ENCODE data around the gene RAB21. TPM values are rescaled to one million over a fixed set of nuclear protein-coding genes. Genes with fewer than 3 reads are reported as not detected.
A peak's percentile ranks its signal among the peaks of the same experiment; 100 is the strongest.

Gene RAB21
- total RNA-seq, 2 donors from 2014 or later, result 47.6 to 51.2 TPM

- Mint-ChIP-seq H3K36me3 (ENCODE audit: low read depth) (peaks cover 27% of the 10 kb centered on the region), H3K9me3 (no peaks in the 10 kb centered on the region), H3K4me1 (peaks cover 6% of the 10 kb centered on the region), H3K4me3 (no peak overlapping the region), H3K27ac (no peak overlapping the region), H3K27me3 (ENCODE audit: insufficient read depth) (no peaks in the 10 kb centered on the region)
- Histone ChIP-seq H3K9me3 (ENCODE audit: control insufficient read depth, low read length) (no peaks in the 10 kb centered on the region), H3K9ac (ENCODE audit: extremely low read depth, low read length, poor library complexity, severe bottlenecking) (no peak overlapping the region), H3K4me1 (ENCODE audit: control insufficient read depth, insufficient read depth, low read length) (no peaks in the 10 kb centered on the region), H3K4me3 (ENCODE audit: low read length) (no peak overlapping the region), H3K36me3 (ENCODE audit: control insufficient read depth, insufficient read depth, low read length) (peaks cover 66% of the 10 kb centered on the region), H3K27ac (ENCODE audit: low read depth, low read length) (no peak overlapping the region), H3K27me3 (ENCODE audit: control insufficient read depth, insufficient read depth, low read length, poor library complexity, severe bottlenecking) (no peaks in the 10 kb centered on the region)
- no peak for DNase-seq
- TF ChIP-seq CTCF (conservative IDR thresholded peaks at IDR 0.05), result no peak
Measured at GRCh38 chr12:71772735-71773134, 18.1 kb downstream of the RAB21 start.

DNA sequence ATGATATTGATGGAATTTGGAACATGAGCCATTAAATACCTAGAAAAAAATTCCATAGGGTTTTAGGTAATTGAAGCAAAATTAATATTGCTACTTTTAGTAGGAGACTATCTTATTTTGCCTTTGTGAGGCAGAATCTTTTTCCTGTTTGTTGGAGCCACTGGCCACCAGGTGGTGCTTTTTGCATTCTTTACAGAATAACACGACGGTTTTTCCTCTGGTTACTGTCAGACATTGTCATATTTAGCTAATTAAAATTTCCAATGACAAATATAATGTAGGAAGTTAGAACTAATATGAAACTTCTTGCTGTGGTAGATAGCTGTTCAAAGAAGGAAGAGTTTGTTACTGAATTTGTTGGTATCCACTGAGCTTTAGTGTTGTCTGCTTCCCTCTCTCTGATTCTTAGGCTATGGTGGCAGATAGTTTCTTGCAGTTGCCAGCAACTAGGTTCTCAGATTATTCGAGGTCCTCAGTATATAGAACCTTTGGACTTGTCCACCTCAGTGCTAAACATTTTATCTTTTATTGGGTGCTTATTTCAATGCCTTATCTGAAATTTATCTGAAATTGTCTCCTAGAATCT is 25.7 kb downstream of the RAB21 start:
- Histone ChIP-seq H3K27me3 (ENCODE audit: control insufficient read depth, insufficient read depth, low read length, poor library complexity, severe bottlenecking) (no peaks in the 10 kb centered on the region), H3K9me3 (ENCODE audit: control insufficient read depth, low read length) (no peaks in the 10 kb centered on the region), H3K4me3 (ENCODE audit: low read length) (no peak overlapping the region), H3K9ac (ENCODE audit: extremely low read depth, low read length, poor library complexity, severe bottlenecking) (no peak overlapping the region), H3K36me3 (ENCODE audit: control insufficient read depth, insufficient read depth, low read length) (peaks cover 65% of the 10 kb centered on the region), H3K4me1 (ENCODE audit: control insufficient read depth, insufficient read depth, low read length) (no peaks in the 10 kb centered on the region), H3K27ac (ENCODE audit: low read depth, low read length) (no peak overlapping the region)
- no peak overlapping the region for H3K4me3 Mint-ChIP-seq
- H3K27me3 Mint-ChIP-seq (ENCODE audit: insufficient read depth), result no peaks in the 10 kb centered on the region
- peak; percentile 94 for TF ChIP-seq CTCF (conservative IDR thresholded peaks at IDR 0.05)
- H3K36me3 Mint-ChIP-seq (ENCODE audit: low read depth), result peaks cover 30% of the 10 kb centered on the region
- WGBS, 2 experiments (ENCODE audit: insufficient coverage in 1 of 2, insufficient read length in 1 of 2), result 42% methylated on average over 3 of the region's 3 CpGs; no CpG with 5 or more reads in 1 of the 2 experiments
- DNase-seq, result peak; percentile 76
- H3K27ac Mint-ChIP-seq, result no peak overlapping the region
- no peaks in the 10 kb centered on the region for H3K9me3 Mint-ChIP-seq
- no peaks in the 10 kb centered on the region for H3K4me1 Mint-ChIP-seq

- peaks cover 33% of the 10 kb centered on the region for H3K36me3 Mint-ChIP-seq (ENCODE audit: low read depth)
- H3K4me1 Mint-ChIP-seq, result no peaks in the 10 kb centered on the region
- Histone ChIP-seq H3K4me3 (ENCODE audit: low read length) (no peak overlapping the region), H3K4me1 (ENCODE audit: control insufficient read depth, insufficient read depth, low read length) (no peaks in the 10 kb centered on the region), H3K9me3 (ENCODE audit: control insufficient read depth, low read length) (no peaks in the 10 kb centered on the region), H3K36me3 (ENCODE audit: control insufficient read depth, insufficient read depth, low read length) (peaks cover 69% of the 10 kb centered on the region), H3K9ac (ENCODE audit: extremely low read depth, low read length, poor library complexity, severe bottlenecking) (no peak overlapping the region), H3K27me3 (ENCODE audit: control insufficient read depth, insufficient read depth, low read length, poor library complexity, severe bottlenecking) (no peaks in the 10 kb centered on the region), H3K27ac (ENCODE audit: low read depth, low read length) (no peak overlapping the region)
- H3K4me3 Mint-ChIP-seq, result no peak overlapping the region
- WGBS, 2 experiments (ENCODE audit: insufficient coverage in 1 of 2, insufficient read length in 1 of 2), result 100% methylated on average over 3 of the region's 4 CpGs; no CpG with 5 or more reads in 1 of the 2 experiments
- no peaks in the 10 kb centered on the region for H3K27me3 Mint-ChIP-seq (ENCODE audit: insufficient read depth)
- H3K27ac Mint-ChIP-seq, result no peak overlapping the region
- no peak for DNase-seq
- no peak for TF ChIP-seq CTCF (conservative IDR thresholded peaks at IDR 0.05)
- H3K9me3 Mint-ChIP-seq, result no peaks in the 10 kb centered on the region
Measured at GRCh38 chr12:71782017-71782416, 27.4 kb downstream of the RAB21 start.
